Spinal cord (tissue), 10 donors: Measurements from ENCODE around the gene NFAT5. TPM values are rescaled to one million over a fixed set of nuclear protein-coding genes. Genes with fewer than 3 reads are reported as not detected.
"Not testable (repeated sequence)": the region's sequence is repeated elsewhere in the genome, so short reads cannot be mapped to it uniquely, and the experiment has no call there.

Source experiments
- DNase-seq, 6 donors: peaks; one replicate each; pipeline versions ENCODE4 v3.0.0 to v3.0.0-alpha.2; 2013 to 2015; ENCODE audit warnings: low spot score in 6 of 6, low read depth in 4 of 6
- H3K27ac ChIP-seq: one replicate; pipeline ENCODE4 v1.5.1; 2013; ENCODE audit warnings: low read depth, low read length, control low read depth
- H3K27me3 ChIP-seq: one replicate; pipeline ENCODE4 v1.6.1; 2013; ENCODE audit warnings: low read length; ENCODE audit not compliant: control insufficient read depth, insufficient read depth
- H3K36me3 ChIP-seq: one replicate; pipeline ENCODE4 v1.6.1; 2013; ENCODE audit warnings: low read length; ENCODE audit not compliant: control insufficient read depth, insufficient read depth
- H3K4me1 ChIP-seq: one replicate; pipeline ENCODE4 v1.6.1; 2013; ENCODE audit warnings: low read length; ENCODE audit not compliant: control insufficient read depth, insufficient read depth
- H3K4me3 ChIP-seq: one replicate; pipeline ENCODE4 v1.5.1; 2013; ENCODE audit warnings: low read depth, low read length, control low read depth
- H3K9me3 ChIP-seq: one replicate; pipeline ENCODE4 v1.6.1; 2013; ENCODE audit warnings: low read length; ENCODE audit not compliant: control insufficient read depth, insufficient read depth
- WGBS: methylation state at CpG from one replicate; pipeline ENCODE4 v1.1.5; 2013; ENCODE audit warnings: missing lambda C conversion rate; ENCODE audit not compliant: insufficient coverage; 5-methylcytosine and 5-hydroxymethylcytosine counted together
- polyA plus RNA-seq, 2 donors: library from polyadenylated mRNA; unstranded; fragments of 120-200 nt; gene quantifications; one replicate each; pipeline ENCODE4 v1.2.1, GENCODE V29; 2013; ENCODE audit not compliant: insufficient read length in 2 of 2
- total RNA-seq, 2 donors: library from RNA; depleted of rRNA in 1 of 2; stranded (reverse); fragments of 120-200 nt in 1 of 2; fragments of >200 nt in 1 of 2; gene quantifications; one replicate each; pipeline versions ENCODE4 v1.2.3 to v1.2.4, GENCODE V29; 2013 to 2014
- donor health status: healthy.

Gene NFAT5
- total and polyA plus RNA-seq, 4 donors = 14.7 to 44.9 (median 26.4) TPM

- no peak for DNase-seq
- H3K27me3 ChIP-seq = no peaks in the 10 kb centered on the region
- no CpG with 5 or more reads among the region's 1 CpG for WGBS
Observed at GRCh38 chr16:69620573-69620972, 54.8 kb downstream of the NFAT5 start.

GRCh38 chr16:69621225-69621624, 55.5 kb downstream of the NFAT5 start:
- DNase-seq = no peak
- no peak overlapping the region for H3K27ac ChIP-seq
- H3K27me3 ChIP-seq = no peaks in the 10 kb centered on the region
- H3K4me1 ChIP-seq = no peaks in the 10 kb centered on the region
- WGBS = no CpG with 5 or more reads among the region's 1 CpG
- no peaks in the 10 kb centered on the region for H3K9me3 ChIP-seq
- no peaks in the 10 kb centered on the region for H3K36me3 ChIP-seq
- no peak overlapping the region for H3K4me3 ChIP-seq

More at GRCh38 chr16:69620573-69620972, 54.8 kb downstream of the NFAT5 start:
- no peaks in the 10 kb centered on the region for H3K4me1 ChIP-seq
- no peaks in the 10 kb centered on the region for H3K36me3 ChIP-seq
- no peaks in the 10 kb centered on the region for H3K9me3 ChIP-seq
- no peak overlapping the region for H3K27ac ChIP-seq
- no peak overlapping the region for H3K4me3 ChIP-seq

GRCh38 chr16:69626256-69626655, 60.5 kb downstream of the NFAT5 start:
- Histone ChIP-seq H3K9me3 (no peaks in the 10 kb centered on the region), H3K27me3 (no peaks in the 10 kb centered on the region), H3K27ac (no peak overlapping the region), H3K4me3 (no peak overlapping the region), H3K36me3 (no peaks in the 10 kb centered on the region), H3K4me1 (no peaks in the 10 kb centered on the region)
- no peak for DNase-seq
- no CpG with 5 or more reads among the region's 2 CpGs for WGBS

- Histone ChIP-seq H3K27ac (no peak overlapping the region), H3K27me3 (no peaks in the 10 kb centered on the region), H3K4me1 (no peaks in the 10 kb centered on the region), H3K36me3 (peaks cover 6% of the 10 kb centered on the region), H3K4me3 (no peak overlapping the region), H3K9me3 (no peaks in the 10 kb centered on the region)
- DNase-seq = no peak
Observed at GRCh38 chr16:69632828-69633227, 67.1 kb downstream of the NFAT5 start.

GRCh38 chr16:69633375-69633774, 67.6 kb downstream of the NFAT5 start:
- DNase-seq = no peak
- Histone ChIP-seq H3K36me3 (peaks cover 6% of the 10 kb centered on the region), H3K4me3 (no peak overlapping the region), H3K27ac (no peak overlapping the region), H3K9me3 (no peaks in the 10 kb centered on the region), H3K27me3 (no peaks in the 10 kb centered on the region), H3K4me1 (no peaks in the 10 kb centered on the region)

GRCh38 chr16:69636563-69637146, 70.9 kb downstream of the NFAT5 start:
- H3K27me3 ChIP-seq, H3K4me1 ChIP-seq, H3K27ac ChIP-seq, H3K4me3 ChIP-seq, H3K9me3 ChIP-seq, DNase-seq, H3K36me3 ChIP-seq: not testable (repeated sequence)
- WGBS = 100% methylated on average over 3 of the region's 3 CpGs

GRCh38 chr16:69637206-69637865, 71.6 kb downstream of the NFAT5 start:
- not testable (repeated sequence) for H3K4me3 ChIP-seq, H3K36me3 ChIP-seq, DNase-seq, H3K4me1 ChIP-seq, H3K9me3 ChIP-seq, H3K27ac ChIP-seq, H3K27me3 ChIP-seq
- WGBS = 100% methylated on average over 1 of the region's 3 CpGs

GRCh38 chr16:69643997-69644396, 78.2 kb downstream of the NFAT5 start:
- H3K4me3 ChIP-seq, H3K4me1 ChIP-seq, H3K9me3 ChIP-seq, DNase-seq, H3K36me3 ChIP-seq, H3K27me3 ChIP-seq, H3K27ac ChIP-seq: not testable (repeated sequence)
- 100% methylated on average over 1 of the region's 3 CpGs for WGBS

GRCh38 chr16:69644790-69645189, 79.0 kb downstream of the NFAT5 start:
- H3K36me3 ChIP-seq = peaks cover 4% of the 10 kb centered on the region
- H3K9me3 ChIP-seq = no peaks in the 10 kb centered on the region
- no peaks in the 10 kb centered on the region for H3K27me3 ChIP-seq
- DNase-seq = no peak
- no peak overlapping the region for H3K27ac ChIP-seq
- H3K4me1 ChIP-seq = no peaks in the 10 kb centered on the region
- no peak overlapping the region for H3K4me3 ChIP-seq
- WGBS = no CpG with 5 or more reads among the region's 1 CpG

GRCh38 chr16:69647020-69647419, 81.3 kb downstream of the NFAT5 start:
- Histone ChIP-seq H3K27me3 (no peaks in the 10 kb centered on the region), H3K4me3 (no peak overlapping the region), H3K4me1 (no peaks in the 10 kb centered on the region), H3K9me3 (no peaks in the 10 kb centered on the region), H3K27ac (no peak overlapping the region), H3K36me3 (peaks cover 8% of the 10 kb centered on the region)
- WGBS = no CpG with 5 or more reads among the region's 5 CpGs
- DNase-seq = no peak
